ENCODE results near the gene PPP1R12A. TPM values are rescaled to one million over a fixed set of nuclear protein-coding genes. Genes with fewer than 3 reads are reported as not detected.

PPP1R12A gene
- total and polyA plus RNA-seq, 2 of the 4 experiments (the other 2 are of a cell fraction) = 47.7 to 112 TPM

DNA sequence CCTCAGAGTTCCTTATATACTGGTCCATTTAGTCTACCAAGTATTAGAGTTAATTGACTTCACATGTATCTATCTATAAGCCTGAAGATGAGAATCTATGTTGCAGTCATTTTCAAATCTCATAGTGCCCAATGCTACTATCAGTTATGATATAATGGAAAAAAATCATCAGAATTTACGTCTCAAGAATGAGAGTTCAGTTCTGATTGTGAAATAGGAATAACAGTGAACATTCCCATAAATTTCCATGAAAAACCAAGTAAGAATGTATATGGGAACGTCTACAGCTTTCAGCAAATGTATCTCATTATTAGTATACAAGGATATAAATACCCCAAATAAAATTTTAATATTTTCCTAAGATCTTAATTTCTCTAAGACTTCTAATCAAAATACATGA, 77.2 kb downstream of the PPP1R12A start:
- Histone ChIP-seq H2AK5ac (ENCODE audit: low read depth, low read length) (no peak overlapping the region), H2BK5ac (ENCODE audit: low read depth, low read length, poor library complexity, severe bottlenecking) (no peak overlapping the region), H3K56ac (ENCODE audit: extremely low read depth, insufficient read depth, low read length) (no peak overlapping the region), H3K23ac (ENCODE audit: low read depth, low read length) (no peak overlapping the region), H2BK15ac (ENCODE audit: low read depth, low read length) (no peak overlapping the region), H3K27ac (ENCODE audit: insufficient read depth, low read length) (no peak overlapping the region), H3K36me3 (ENCODE audit: control insufficient read depth, insufficient read depth, low read length) (peaks cover 2% of the 10 kb centered on the region; the same call in 1 of the 2 replicates), H3K79me1 (ENCODE audit: low read depth in 1 of 2, low read length in 2 of 2) (peaks cover 36 to 64% of the 10 kb centered on the region in 2 experiments), H2AFZ (replicated peaks; ENCODE audit: low read length, poor library complexity) (no peak overlapping the region), H2BK20ac (ENCODE audit: low read depth, low read length) (no peak overlapping the region), H3K18ac (ENCODE audit: low read depth, low read length) (no peak overlapping the region), H4K8ac (ENCODE audit: low read depth in 2 of 2, low read length in 2 of 2) (no peak overlapping the region), H3K4me2 (ENCODE audit: low read depth, low read length) (no peak overlapping the region), H3K4ac (ENCODE audit: low read depth, low read length) (no peak overlapping the region), H2AK9ac (replicated peaks; ENCODE audit: low read depth, low read length, poor library complexity) (no peak overlapping the region), H4K91ac (ENCODE audit: insufficient read depth, low read depth, low read length) (no peak overlapping the region), H3K9ac (ENCODE audit: low read depth, low read length) (no peak overlapping the region), H3K4me1 (ENCODE audit: control insufficient read depth, insufficient read depth, low read length) (peaks cover 5% of the 10 kb centered on the region), H3K14ac (replicated peaks; ENCODE audit: low read depth, low read length) (no peak overlapping the region), H4K20me1 (ENCODE audit: insufficient read depth, low read length) (peaks cover 45% of the 10 kb centered on the region), H2BK120ac (ENCODE audit: low read depth, low read length) (no peak overlapping the region), H3K27me3 (ENCODE audit: control insufficient read depth, insufficient read depth, low read length) (no peaks in the 10 kb centered on the region), H3K4me3 (ENCODE audit: insufficient read depth, low read depth, low read length) (no peak overlapping the region), H3K9me1 (ENCODE audit: insufficient read depth, low read length) (peaks cover 5% of the 10 kb centered on the region; the same call in 1 of the 2 replicates), H4K5ac (ENCODE audit: low read depth, low read length) (no peak overlapping the region), H3K9me3 (ENCODE audit: control insufficient read depth, insufficient read depth, low read length) (no peaks in the 10 kb centered on the region)
- intact Hi-C loops (cut with micrococcal nuclease) (no loop called here), in situ Hi-C loops (cut with MboI; ENCODE audit: low sequenced_read_pairs) (no loop called here), dilution Hi-C loops (cut with HindIII; ENCODE audit: low sequenced_read_pairs, unreplicated experiment) (no loop called here)
- no peak for ATAC-seq (ENCODE audit: low read depth)
- no CpG with 5 or more reads among the region's 2 CpGs for WGBS, 2 experiments (ENCODE audit: extremely low coverage in 2 of 2, insufficient read length in 1 of 2)
- ChIA-PET CTCF (no interaction called here), POLR2A (ENCODE audit: unreplicated experiment) (no interaction called here)
- TF ChIP-seq CEBPB (IDR thresholded peaks at IDR 0.05; ENCODE audit: low read depth, low read length) (peak; percentile 54), FOS (IDR thresholded peaks at IDR 0.05; ENCODE audit: low read depth, low read length) (no peak)
- BruUV-seq (replicated peaks) = no TSS peak
- DNase-seq = no peak
